ENCODE data around the gene ZNF814.
"Not testable (repeated sequence)": the region's sequence is repeated elsewhere in the genome, so short reads cannot be mapped to it uniquely, and the experiment has no call there.

ZNF814 gene

DNA sequence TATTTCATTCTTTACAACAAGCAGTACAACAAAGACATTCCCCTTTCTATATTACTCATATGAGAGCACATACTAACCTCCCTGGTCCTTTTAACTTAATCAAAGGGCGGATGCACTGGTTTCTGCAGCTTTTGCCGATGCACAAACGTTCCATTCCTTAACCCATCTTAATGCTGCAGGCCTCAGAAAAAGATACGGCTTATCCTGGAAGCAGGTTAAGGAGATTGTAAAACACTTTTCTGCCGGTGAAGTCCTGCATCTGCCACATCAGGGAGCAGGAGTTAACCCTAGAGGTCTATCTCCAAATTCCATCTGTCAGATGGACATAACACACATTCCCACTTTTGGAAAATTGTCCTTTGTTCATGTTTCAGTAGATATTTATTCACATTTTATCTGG is 11.5 kb upstream of the ZNF814 start:
- ATAC-seq (ENCODE audit: low read depth) (no peak), DNase-seq (ENCODE audit: low spot score) (no peak)
- no peaks in the 10 kb centered on the region for H3K9me3 ChIP-seq (ENCODE audit: severe bottlenecking)
- no peaks in the 10 kb centered on the region for H3K27me3 ChIP-seq (ENCODE audit: insufficient read depth, poor library complexity, severe bottlenecking)
- TF ChIP-seq, protein P1, sequence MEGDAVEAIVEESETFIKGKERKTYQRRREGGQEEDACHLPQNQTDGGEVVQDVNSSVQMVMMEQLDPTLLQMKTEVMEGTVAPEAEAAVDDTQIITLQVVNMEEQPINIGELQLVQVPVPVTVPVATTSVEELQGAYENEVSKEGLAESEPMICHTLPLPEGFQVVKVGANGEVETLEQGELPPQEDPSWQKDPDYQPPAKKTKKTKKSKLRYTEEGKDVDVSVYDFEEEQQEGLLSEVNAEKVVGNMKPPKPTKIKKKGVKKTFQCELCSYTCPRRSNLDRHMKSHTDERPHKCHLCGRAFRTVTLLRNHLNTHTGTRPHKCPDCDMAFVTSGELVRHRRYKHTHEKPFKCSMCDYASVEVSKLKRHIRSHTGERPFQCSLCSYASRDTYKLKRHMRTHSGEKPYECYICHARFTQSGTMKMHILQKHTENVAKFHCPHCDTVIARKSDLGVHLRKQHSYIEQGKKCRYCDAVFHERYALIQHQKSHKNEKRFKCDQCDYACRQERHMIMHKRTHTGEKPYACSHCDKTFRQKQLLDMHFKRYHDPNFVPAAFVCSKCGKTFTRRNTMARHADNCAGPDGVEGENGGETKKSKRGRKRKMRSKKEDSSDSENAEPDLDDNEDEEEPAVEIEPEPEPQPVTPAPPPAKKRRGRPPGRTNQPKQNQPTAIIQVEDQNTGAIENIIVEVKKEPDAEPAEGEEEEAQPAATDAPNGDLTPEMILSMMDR (IDR thresholded peaks at IDR 0.05; ENCODE audit: poor library complexity, severe bottlenecking) = no peak
- no peaks in the 10 kb centered on the region for H3K4me1 ChIP-seq (ENCODE audit: insufficient read depth, poor library complexity, severe bottlenecking)
- H3K4me3 ChIP-seq (ENCODE audit: severe bottlenecking) = no peak overlapping the region
- H3K27ac ChIP-seq (ENCODE audit: poor library complexity, severe bottlenecking) = no peak overlapping the region
- H3K36me3 ChIP-seq (ENCODE audit: low read depth) = no peaks in the 10 kb centered on the region

DNA sequence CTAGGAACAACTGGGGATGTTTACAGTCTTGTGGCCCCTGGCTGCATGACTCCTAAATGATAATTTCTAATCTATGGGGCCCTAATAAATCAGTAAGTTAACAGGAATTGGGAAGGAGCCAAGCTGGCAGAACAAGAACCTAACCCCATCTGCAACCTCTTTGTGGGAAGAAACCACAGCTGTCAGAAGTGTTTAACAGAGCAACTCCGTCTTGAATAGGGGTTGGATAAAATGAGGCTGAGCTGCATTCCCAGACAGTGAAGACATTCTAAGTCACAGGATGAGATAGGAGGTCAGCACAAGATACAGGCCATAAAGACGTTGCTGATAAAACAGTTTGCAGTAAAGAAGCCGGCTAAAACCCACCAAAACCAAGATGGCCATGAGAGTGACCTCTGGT is 1.9 kb upstream of the ZNF814 start:
- not testable (repeated sequence) for DNase-seq (ENCODE audit: low spot score); H3K27me3 ChIP-seq (ENCODE audit: insufficient read depth, poor library complexity, severe bottlenecking); H3K4me3 ChIP-seq (ENCODE audit: severe bottlenecking); H3K27ac ChIP-seq (ENCODE audit: poor library complexity, severe bottlenecking); ATAC-seq (ENCODE audit: low read depth); H3K4me1 ChIP-seq (ENCODE audit: insufficient read depth, poor library complexity, severe bottlenecking); H3K9me3 ChIP-seq (ENCODE audit: severe bottlenecking)
- peaks cover 11% of the 10 kb centered on the region; the same call in 1 of the 2 replicates for H3K36me3 ChIP-seq (ENCODE audit: low read depth)

DNA sequence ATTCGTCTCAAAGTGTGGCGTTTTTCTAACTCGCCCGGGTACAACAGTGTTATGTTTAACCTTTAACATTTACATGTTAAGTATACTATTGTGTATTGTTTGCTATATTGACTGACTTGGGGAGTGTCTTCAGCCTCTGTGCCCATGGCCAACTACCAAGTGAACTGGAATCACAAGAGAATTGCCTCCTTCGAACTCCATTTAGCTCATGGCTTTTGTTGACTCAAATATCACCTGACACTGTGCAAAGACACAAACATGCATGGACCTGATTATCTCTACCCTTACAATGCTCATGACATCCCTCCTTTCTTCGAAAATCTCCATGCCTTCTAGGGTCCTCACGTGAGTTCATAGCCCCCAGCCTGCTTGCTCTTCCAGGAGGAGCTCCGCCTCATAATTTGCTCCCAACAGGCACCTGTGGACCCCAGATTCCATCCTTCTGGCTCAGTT is 704 bp downstream of the ZNF814 start:
- Histone ChIP-seq H3K27me3 (ENCODE audit: insufficient read depth, poor library complexity, severe bottlenecking) (no peaks in the 10 kb centered on the region), H3K27ac (ENCODE audit: poor library complexity, severe bottlenecking) (peak overlapping the region; percentile 10), H3K4me1 (ENCODE audit: insufficient read depth, poor library complexity, severe bottlenecking) (peaks cover 7% of the 10 kb centered on the region), H3K36me3 (ENCODE audit: low read depth) (peaks cover 23% of the 10 kb centered on the region; the same call in 1 of the 2 replicates), H3K9me3 (ENCODE audit: severe bottlenecking) (peaks cover 3% of the 10 kb centered on the region), H3K4me3 (ENCODE audit: severe bottlenecking) (peak overlapping the region; percentile 48)
- TF ChIP-seq, protein P1 (IDR thresholded peaks at IDR 0.05; ENCODE audit: poor library complexity, severe bottlenecking) = no peak
- ATAC-seq (ENCODE audit: low read depth) (peak; percentile 11; the same call in 1 of the 3 replicates), DNase-seq (ENCODE audit: low spot score) (no peak)

DNA sequence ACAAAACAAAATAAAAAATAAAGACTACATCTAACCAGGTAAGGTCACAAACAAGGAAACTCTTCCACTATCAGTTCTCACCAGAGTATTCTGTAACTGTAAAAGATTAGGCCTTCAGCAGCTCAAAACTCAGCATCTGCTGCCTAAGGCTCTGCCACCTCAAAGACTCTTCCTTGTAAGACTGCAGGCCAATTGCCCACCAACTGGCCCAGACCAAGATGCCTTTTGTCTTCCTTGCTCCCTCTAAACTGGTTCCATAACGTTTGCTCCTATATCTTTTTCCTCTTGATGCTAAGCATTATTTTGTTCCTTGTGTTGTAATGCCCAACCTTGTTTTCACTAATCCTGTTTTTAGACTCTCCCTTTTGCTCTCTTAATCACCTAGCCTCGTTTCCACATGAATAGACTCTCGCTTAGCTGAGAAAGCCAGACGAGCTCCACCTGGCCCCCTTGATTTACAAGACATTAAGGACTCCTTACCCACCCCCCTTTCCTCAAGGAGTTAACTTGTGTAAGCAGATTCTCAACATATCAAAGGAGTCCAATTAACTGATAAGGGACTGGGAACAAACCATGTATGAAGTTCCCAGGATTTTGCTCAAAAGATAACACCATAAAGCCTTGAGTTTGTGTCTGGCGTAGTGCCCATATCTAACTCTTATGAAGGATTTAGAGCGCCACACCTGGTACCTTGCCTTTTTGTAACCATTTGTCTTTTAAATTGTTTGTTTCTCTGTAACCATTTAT is 1.5 kb downstream of the ZNF814 start:
- H3K4me1 ChIP-seq (ENCODE audit: insufficient read depth, poor library complexity, severe bottlenecking) = peaks cover 7% of the 10 kb centered on the region
- TF ChIP-seq, protein P1 (IDR thresholded peaks at IDR 0.05; ENCODE audit: poor library complexity, severe bottlenecking) = no peak
- no peak overlapping the region for H3K27ac ChIP-seq (ENCODE audit: poor library complexity, severe bottlenecking)
- DNase-seq (ENCODE audit: low spot score) = no peak
- peaks cover 3% of the 10 kb centered on the region for H3K9me3 ChIP-seq (ENCODE audit: severe bottlenecking)
- no peak for ATAC-seq (ENCODE audit: low read depth)
- H3K27me3 ChIP-seq (ENCODE audit: insufficient read depth, poor library complexity, severe bottlenecking) = no peaks in the 10 kb centered on the region
- peaks cover 29% of the 10 kb centered on the region for H3K36me3 ChIP-seq (ENCODE audit: low read depth)
- H3K4me3 ChIP-seq (ENCODE audit: severe bottlenecking) = peak overlapping the region; percentile 48

DNA sequence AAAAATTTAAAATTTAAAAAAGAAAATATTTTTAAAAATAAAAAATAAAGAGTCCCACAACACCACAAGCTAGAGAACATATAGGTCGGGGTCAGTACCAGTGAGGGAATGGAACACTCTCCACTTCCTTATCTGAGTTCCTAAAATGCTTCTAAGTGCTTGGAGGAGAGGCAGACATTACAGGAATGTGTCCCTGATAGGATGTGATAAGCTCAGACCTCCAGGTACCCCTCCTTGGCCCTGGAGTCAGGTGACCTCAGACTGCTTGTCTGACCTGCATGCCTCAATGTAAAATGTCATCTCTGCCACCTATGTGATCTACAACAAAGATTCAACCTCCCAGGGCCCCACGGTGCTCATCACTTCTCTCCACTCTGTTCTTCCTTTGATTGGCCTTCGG is 2.8 kb downstream of the ZNF814 start:
- TF ChIP-seq, protein P1 (IDR thresholded peaks at IDR 0.05; ENCODE audit: poor library complexity, severe bottlenecking) = no peak
- H3K4me3 ChIP-seq (ENCODE audit: severe bottlenecking) = no peak overlapping the region
- H3K36me3 ChIP-seq (ENCODE audit: low read depth) = peaks cover 29% of the 10 kb centered on the region

DNA sequence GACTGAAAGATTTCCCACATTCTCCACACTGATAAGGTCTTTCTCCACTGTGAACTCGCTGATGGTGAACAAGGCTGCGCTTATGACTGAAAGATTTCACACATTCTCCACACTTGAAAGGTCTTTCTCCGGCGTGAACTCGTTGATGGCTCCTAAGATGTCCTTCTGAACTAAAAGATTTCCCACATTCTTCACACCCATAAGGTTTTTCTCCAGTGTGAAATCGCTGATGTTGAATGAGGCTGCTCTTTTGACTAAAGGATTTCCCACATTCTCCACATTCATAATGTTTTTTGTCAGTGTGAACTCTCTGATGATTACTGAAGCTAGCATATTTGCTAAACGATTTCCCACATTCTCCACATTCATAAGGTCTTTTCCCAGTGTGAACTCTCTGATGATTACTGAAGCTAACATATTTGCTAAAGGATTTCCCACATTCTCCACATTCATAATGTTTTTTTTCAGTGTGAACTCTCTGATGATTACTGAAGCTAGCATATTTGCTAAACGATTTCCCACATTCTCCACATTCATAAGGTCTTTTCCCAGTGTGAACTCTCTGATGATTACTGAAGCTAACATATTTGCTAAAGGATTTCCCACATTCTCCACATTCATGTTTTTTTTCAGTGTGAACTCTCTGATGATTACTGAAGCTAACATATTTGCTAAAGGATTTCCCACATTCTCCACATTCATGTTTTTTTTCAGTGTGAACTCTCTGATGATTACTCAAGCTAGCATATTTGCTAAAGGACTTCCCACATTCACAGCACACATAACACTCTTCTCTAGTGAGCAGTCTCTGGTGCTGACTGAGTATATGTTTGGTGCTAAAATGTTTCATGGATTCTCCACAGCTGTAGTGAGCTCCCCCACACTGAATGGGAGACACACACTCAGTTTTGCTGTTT is 14.7 kb downstream of the ZNF814 start:
- not testable (repeated sequence) for H3K27me3 ChIP-seq (ENCODE audit: insufficient read depth, poor library complexity, severe bottlenecking); DNase-seq (ENCODE audit: low spot score); H3K4me1 ChIP-seq (ENCODE audit: insufficient read depth, poor library complexity, severe bottlenecking); H3K4me3 ChIP-seq (ENCODE audit: severe bottlenecking); ATAC-seq (ENCODE audit: low read depth); H3K27ac ChIP-seq (ENCODE audit: poor library complexity, severe bottlenecking)
- Histone ChIP-seq H3K9me3 (ENCODE audit: severe bottlenecking) (peaks cover 12% of the 10 kb centered on the region), H3K36me3 (ENCODE audit: low read depth) (peaks cover 37% of the 10 kb centered on the region)

More for the DNA sequence above, 2.8 kb downstream of the ZNF814 start:
- ATAC-seq (ENCODE audit: low read depth) (no peak), DNase-seq (ENCODE audit: low spot score) (no peak)
- Histone ChIP-seq H3K4me1 (ENCODE audit: insufficient read depth, poor library complexity, severe bottlenecking) (peaks cover 7% of the 10 kb centered on the region), H3K9me3 (ENCODE audit: severe bottlenecking) (peaks cover 3% of the 10 kb centered on the region), H3K27me3 (ENCODE audit: insufficient read depth, poor library complexity, severe bottlenecking) (no peaks in the 10 kb centered on the region), H3K27ac (ENCODE audit: poor library complexity, severe bottlenecking) (no peak overlapping the region)

Measured in RWPE2 (cell line).